ENCODE measurements around the gene LDLRAD4. TPM values are rescaled to one million over a fixed set of nuclear protein-coding genes. Genes with fewer than 3 reads are reported as not detected.

The LDLRAD4 gene
- total RNA-seq, 1 donor from 2014 or later, result 3.0 TPM

DNA sequence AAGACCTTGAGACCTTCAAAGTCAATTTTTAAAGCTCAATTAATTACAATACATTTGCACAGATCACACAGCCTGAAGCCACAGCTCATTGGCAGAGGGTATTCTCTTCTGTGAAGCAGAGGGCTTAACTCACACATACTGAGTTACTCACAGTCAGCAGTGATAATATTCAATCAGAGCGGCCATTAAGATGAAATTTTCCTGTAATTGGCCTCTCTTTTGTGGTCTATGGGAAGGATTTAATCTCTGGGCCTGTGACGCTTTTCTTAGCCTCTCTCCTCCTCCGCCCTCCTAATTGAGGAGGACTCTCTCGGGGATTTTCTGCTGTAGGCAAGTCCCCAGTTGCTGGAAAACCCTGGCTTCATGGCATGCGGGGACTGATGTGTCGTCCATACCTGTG lies 12.3 kb upstream of the LDLRAD4 start:
- ATAC-seq, result no peak

DNA sequence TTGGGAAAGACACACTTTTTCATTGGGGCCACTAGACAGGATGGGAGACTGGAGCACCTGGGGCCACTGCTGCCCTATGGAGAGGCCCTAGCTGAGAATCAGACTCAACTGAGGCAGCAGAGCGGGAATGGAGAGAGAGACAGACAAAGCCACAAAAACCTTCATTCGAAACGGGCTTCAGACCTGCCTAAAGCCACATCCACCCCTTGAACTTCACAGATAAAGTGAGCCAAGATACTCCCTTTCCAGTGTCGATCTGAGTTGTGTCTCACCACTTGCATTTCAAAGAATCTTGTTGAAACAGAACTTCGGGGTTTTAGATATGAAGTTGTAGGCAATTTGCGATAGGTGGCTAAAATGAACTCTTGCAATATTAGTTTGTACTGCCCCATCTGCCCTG lies 11.3 kb upstream of the LDLRAD4 start:
- no peak for ATAC-seq

DNA sequence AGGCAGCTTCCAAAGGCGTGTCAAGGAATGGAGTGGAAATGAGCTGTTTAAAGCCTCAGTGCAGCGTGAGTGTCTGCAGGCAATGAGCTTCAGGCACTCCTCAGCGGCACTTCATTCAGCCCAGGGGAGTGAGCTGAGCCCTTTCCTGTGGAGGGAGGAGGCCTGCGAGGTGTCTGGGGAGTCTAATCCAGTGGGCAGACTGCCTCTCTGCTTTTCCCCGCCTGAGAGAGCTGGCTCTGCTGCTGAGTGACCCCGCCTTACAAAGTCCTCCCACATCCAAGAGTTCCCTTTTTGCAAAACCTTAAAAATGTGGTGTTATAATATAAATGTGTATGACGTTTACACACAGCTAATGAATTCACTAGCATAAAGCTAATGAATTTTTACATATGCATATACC lies 7.0 kb upstream of the LDLRAD4 start:
- no peak for ATAC-seq

DNA sequence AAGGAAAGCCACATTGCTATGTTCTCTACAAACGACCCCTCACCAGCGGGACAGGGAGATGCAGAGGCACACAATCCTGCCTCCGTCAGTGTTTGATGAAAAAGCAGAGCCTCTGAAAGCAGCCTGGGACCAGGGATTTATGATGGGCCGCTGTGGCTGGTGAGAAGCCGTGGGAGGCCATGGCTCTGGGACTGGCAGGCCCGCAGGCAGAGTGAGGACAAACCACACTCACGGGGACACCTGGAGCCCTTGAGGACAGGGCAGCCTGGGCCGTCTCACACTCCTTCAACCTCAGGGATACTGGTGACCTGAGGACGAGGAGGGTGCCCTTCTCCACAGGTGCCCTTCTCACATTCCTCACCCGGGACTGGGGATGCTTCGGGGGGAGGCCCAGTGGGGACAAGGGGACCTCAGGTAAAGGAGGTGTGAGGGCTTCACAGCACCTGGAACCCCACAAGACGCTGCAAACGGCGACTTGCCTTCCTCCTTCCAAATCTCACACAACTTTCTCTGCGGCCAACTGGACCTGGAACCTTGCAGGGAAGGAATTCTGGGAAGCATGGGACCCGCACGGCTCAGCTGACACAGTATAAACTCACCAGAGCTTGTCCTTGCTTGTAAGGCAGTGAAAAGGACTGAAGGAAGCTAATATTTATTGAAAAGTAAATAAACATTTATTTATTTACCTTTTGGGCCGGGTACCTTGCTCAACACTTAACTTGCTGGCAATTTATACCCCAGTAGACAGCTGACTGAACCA lies 5.3 kb upstream of the LDLRAD4 start:
- ATAC-seq, result no peak

DNA sequence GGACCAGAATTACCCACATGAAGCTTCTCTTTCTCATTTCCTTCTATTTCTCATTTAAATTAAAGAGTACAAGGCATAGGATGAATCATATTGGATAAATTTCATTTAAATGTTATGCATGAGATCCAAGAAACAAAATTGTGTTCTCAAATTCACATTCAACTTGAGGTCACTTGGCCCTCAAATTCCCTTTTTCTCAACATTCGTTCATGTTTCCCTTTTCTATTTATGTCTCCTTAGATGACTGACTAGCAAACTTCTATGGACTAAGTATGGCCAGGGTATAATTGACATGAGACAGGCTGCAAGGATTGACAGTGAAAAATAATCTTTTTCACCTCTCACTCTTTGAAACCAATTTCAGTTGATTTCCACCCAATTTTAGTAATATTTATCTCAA lies 4.0 kb upstream of the LDLRAD4 start:
- no peak for ATAC-seq

DNA sequence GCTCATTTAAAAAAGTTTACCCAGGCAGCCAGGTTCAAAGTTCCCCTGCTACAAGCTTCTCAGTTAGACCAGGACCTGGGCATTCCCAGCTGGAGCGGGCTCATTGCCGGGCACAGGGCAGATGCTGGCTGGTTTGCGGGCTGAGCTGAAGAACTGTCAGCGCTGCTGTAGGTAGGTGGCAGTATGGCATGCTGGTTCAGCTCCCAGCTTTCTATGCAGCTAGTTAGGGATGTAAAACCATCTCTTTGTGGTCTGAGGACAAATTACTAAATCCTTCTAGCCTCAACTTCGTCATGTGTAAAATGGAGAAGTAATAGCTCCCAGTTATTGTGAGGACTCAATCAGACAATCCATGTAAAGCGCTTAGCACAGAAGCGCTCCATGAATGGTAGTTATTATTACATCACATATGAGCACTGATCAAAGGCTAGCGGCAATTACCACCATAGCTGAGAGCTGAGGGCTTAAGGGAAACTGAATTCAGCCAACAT lies 2.4 kb upstream of the LDLRAD4 start:
- peak; percentile 70 for ATAC-seq

DNA sequence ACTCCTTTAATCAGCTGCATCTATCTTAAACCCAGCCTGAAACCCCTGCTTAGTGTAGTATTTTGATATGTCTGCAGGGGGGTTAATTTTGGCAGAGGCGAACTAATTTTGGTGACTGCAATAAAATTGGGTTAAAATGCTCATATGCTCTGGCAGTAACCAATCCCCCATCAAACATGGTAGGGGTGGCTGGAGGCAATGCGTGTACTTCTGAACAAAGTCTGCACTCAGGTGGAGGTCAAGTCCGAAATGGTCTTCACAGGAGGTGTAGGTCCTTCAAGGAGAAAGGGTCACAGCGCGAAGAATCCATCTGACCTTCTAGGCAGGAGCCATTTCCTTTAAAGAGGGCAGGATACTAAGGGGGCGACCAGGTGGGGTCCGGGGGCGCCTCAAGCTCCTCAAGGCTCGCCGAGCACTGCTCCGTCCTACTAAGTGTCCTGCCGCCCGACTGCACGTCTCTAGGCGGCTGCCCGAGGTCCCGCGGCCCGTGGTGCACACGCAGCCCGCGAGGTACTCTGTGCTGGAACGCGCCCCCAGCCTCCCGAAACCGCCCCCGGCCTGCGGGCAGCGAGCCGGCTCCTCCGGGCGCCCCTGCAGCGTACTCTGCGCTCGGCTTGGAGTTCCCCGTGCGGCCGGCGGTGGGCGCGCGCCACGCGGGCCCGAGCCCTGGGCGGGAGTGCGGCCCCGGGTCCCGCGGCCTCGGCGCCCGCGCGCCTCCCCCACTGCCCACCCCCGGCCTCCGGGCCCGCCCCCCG lies 1.7 kb upstream of the LDLRAD4 start:
- ATAC-seq, result peak; percentile 32

DNA sequence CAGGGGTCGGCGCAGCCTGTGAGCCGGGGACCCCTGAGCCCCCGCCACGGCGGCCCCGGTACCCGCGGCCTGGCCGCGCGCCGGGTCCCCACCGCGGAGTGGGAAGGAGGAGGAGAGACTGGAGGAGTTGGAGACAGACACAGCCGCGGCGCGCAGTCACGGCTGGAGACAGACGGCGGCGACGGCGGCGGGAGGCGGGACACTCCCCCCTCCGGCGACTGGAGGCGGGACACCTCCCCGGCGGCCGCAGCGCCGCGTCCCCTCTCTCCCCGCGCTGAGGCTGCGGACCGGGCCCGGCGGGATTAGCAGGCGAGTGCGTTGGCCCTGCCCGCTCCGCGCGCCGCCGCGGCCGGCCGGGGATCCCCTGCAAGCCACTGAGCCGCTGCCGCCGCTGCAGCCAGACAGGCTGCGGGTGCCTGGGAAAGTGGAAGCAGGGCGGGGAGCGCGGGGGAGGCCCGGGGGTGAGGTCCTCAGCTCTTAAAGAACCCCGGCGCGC lies 1.0 kb upstream of the LDLRAD4 start:
- ATAC-seq, result peak; percentile 12

DNA sequence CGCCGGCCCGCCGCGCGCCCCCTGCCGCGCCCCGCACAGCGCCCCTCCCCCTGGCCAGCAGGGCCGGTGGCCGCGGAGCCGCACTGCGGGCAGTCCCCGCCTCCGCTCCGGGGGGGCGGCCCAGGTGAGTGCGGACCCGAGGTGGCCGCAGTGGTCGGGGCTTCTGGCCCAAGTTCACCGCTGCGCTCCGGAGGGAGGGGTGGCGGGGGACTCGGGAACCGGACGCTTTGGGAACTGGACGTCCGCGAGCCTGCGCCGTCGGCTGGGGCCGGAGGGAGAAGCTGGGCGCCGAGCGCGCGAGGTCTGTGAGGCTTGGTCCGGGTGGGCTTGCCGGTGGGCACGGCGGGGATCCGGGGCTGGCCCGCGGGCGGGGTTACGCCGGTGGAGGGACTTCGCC lies 591 bp upstream of the LDLRAD4 start:
- ATAC-seq, result no peak

DNA sequence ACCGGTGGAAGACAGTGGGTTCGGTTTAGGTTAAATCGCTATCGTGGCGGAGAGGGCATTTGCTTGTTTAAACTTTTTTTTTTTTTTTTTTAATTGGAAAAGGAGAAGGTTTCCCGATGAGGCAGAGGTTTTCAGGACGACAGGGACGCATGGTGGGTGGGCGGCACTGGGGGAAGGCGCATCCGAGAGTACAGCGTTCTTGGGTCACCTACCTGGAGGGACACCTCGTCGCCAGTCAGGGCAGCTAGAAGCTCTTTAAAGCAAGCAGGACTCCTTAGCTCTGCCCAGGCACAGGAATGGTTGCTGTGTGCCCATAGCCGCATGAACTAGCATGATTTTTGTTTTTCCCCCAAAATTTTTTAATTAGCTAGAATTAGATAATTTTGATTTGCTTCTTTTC lies 437 bp downstream of the LDLRAD4 start:
- ATAC-seq, result no peak

DNA sequence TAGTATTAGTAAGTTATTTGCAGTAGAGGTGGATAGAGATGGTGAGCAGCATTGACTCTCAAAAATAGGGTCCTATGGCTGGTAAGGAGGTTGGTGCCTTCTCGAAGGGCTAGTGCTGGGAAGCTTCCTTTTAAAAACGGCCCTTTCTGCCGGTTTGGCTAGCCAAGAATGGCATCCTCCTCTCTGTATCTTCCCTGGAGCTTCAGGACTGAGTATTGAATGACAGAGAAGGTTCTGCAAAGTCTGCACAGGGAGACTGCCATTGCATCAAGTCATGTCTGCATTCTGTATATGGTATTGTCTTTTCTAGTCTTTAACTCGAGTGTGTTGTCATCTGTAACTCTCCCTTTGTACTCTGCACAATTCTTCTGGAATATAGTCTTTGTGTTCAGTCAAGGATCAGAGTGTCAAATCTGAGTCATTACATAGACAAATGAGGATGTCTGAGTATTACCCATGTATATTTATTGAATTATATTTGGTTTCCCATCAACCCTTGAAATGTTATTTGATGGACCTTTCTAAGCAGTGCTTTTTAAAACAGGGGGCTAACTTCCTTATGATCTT lies 1.1 kb downstream of the LDLRAD4 start:
- ATAC-seq, result no peak

DNA sequence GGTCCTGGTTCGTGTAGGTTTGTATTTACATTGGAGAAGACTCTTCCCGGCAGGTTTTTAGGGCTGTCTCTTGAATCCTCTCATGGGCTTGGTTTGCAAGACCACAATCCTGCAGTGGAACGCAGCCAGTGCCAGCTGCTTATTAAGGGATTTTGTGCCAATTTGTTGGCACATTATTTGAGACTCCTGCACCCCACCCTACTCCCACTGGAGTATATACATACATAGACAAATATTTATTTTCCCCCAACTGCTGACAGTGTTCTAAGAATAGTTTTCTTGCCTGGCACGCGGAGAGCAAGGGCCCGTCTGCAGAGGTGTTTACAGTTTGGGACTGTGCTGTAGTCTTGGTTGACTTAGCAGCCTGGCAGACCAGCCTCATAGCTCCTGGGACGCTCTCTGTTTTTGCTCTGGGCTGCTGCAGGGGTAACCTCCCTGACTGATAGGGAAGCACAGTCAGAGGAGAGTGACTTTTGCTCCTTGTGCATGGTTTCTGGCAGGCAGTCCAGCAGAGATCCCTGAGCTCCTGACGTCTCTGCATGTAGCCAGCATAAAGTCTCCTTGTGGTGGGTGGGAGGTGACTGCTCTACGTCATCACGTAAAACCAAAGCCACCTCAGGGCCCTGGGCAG lies 1.9 kb downstream of the LDLRAD4 start:
- ATAC-seq, result no peak

DNA sequence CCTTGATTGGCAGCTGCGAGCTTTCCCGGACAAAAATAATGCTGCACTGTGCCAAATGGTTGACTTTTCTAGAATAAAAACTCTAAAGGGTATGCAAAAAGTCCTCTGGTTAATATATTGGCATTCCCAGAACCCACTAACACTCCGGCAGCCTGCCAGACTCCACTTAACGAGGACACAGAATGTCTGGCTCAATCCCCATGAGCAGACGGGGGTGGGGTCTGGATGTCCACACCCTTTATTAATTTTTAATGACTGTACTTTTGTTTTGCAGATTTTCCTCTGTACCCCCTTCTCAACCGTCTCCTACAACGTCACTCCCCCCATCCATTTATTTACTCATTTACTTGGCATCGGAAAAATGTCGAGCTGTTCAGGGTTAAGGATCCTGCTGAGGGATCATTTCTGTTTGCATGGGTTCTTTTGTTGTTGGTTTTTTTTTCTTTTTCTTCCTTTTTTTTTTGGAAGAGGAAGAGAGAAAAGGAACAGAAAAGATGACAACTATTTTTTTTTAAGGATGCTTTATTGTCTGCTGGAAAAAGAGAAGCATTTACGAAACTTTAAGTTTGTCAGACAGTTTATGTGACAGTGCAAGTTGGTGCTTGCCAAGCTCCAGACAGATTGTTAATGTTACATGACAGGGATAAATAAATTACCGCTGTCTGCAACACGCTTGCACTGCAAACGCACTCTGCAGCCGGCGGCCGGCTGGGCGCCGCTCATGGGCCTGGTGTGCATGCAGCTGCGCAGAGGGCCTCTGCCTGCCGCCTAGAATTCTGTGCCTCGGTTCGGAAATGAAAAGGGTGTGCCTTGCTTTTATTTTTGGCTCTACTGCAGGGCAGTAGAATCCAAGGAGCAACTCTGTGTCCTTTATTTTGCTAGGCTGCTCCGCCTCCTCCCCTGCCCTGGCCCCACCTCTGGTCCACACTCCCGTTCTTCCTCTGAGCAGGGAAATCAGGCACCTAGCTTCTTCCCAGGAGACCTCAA lies 3.6 kb downstream of the LDLRAD4 start:
- peak; percentile 51 for ATAC-seq

DNA sequence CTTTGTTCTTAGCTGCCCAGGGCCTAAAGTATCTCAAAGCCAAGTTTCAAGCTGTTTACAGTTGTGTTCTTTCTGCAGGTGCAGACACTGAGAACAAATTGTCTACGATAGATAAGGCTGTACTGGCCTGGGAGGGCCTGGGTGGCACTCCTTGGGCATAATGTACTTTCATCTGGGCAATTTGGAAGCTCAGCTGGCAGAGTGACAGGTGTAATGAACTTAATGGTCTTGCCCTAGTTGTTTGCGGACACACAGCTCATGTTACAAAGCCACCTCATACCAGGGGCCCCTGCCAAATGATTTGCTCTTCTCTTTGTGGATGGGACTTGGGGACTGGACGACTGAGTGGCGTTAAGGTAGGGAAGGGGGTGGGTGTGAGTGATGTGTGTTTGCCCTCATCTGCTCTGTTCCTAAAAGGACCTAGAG lies 4.3 kb downstream of the LDLRAD4 start:
- no peak for ATAC-seq

DNA sequence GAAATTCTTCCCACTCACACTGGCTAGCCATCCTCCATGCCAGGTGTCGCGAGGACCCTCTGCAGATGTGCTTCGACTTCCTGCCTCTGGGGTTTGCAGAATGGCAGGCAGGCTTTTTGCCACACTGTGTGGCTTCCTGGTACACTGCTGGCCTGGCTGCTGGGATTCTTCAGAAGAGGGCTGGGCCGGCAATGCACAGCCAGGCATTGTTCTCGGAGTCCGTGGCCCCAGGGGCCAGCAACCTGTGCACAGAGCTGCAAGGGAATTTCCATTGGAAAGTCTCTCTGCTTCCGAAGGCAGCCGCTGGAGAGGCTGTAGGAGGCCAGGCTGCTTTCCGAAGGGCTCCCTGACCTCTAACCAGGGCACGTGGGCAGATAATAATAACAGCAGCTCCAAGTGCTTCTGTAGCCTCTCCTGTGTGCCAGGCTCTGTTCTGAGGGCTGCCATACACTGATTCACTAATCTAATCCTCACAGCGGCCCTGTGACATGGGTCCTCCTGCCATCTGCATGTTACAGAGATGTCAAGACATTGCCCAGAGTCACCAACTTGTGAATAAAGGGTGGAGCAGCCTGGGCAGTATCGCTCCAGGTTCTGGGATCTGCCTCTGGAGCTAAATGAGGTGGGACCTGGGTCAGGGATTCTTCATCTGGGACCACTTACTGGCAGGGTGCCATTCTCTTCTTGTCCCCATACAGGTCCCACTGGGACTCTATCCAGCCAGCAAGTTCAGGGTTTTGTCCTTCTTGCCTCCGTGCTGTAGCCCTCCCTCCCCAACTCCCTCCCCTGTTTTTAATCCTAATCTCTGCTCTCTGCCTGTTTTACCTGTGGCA lies 5.0 kb downstream of the LDLRAD4 start:
- ATAC-seq, result peak; percentile 27

DNA sequence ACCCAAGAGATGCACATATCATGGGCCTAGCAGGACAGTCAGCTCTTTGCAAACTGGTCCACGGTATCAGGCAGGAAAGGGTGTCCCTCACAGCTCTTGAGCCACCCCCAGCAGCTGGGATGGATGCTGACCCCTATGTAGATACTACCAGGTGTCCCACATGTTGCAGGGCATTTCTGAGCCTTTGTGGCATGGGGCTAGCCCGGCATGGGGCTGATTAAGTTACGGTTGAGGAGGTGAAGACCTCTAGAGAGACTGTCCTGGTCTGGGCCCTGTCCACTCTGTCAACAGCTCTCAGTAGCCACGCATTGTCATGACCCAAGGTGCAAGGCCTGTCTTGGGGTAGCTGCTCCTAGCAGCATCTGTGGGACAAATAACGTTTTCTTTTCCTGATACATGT lies 6.7 kb downstream of the LDLRAD4 start:
- ATAC-seq, result no peak

DNA sequence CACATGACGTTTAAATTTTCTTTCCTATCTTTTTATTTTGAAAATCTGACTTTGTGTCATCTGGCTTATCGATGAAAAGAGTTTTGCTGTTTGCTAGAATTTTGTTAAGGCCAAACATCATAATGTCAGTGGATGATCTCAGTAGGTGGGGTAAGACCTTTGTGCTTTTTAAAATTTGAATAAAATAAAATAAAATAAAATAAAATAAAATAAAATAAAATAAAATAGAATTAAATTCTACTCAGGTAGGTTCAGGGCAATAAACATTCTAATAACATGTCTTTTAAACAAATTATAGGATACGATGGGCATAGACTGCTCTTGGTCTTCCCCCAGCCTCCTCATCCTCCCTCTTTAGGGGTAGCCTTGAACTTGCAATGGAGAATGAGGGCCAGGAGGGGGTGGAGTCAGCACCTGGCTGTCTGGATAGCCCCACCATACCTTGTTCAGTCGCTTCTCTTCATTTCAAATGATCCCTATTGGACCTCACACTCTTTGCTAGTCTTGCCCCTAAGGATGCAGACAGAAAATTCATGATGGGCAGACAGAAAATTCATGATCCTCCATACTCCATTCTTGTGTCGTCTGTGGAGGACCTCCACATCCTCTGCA lies 8.1 kb downstream of the LDLRAD4 start:
- no peak for ATAC-seq

DNA sequence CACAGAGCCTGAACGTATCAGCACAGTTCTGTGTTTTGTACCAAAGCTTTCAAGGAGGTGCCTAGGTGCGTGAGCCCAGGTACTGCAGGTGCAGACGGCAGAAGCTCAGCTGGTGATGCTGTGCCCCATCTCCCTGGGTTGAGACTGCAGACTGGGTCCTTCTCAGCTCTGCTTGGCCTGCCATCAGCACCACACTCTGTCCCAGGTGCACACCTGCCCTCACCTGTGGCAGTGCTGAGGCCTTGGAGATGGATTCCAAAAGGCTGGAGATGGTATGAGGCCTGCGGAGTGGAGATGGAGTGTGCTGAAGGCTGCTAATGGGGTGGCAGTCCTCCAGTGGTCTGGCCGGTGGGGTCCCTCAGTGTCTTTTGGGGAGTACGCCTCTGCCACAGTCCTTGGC lies 9.3 kb downstream of the LDLRAD4 start:
- no peak for ATAC-seq

DNA sequence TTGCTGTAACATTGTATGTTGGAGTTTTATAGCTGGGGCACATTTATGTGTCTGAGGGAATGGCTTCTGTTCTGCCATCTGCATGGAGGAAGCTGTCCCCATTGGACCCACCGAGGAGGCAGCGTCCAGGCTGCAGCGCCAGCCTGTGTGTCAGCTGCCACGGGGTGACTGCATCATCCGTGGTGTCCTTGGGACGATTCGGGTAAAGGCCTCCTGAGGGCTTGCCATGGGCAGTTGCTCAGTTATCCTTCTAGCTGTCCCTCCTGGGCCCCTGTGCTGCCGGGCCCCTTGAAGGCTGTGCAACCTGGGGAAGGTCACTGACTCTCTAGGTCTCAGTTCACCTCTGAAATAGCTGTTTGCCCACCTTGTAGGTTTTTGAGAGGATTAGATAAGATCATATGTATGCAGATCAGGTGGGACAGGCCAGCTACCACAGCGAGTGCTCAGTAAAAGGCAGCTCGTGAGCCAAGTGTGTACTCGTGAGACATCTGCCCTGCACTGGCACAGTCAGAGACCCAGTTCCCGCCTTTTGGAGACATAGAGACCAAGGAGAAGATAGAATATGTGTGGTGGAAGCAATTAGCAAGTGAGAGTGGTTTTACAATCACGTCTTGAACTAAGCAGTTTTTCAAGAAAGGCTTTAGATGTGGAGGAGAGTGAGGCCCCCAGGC lies 10.6 kb downstream of the LDLRAD4 start:
- no peak for ATAC-seq

DNA sequence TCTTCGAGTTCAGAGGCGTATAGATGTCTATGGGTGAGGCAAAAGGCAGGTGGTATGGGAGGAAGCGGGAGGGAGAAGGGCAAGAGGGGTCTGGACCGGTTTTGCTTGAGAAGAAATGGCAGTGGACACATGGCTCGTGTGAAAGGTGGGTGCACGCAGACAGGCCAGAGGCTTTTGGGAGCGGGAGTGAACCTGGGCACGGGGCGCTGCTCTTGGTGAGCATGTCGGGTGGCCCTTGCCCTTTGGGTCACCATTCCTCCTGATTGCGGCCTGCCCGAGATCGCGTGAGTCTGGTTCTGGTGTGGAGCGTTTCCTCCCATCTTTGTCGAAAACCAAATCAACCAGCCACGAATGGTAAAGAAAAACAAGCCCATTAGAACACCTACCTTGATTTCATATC lies 12.6 kb downstream of the LDLRAD4 start:
- ATAC-seq, result no peak

Measured in esophagus mucosa (tissue), 1 donor.